Adrenal gland (tissue), 12 donors: Measurements from ENCODE around the gene SYNE1. TPM values are rescaled to one million over a fixed set of nuclear protein-coding genes. Genes with fewer than 3 reads are reported as not detected.

ENCODE experiments used
- DNase-seq, 7 donors: peaks; one replicate each; pipeline ENCODE4 v3.0.0-alpha.2; 2019 to 2020
- H3K27ac ChIP-seq, 5 donors: fragments of 200-600 bp; sonication (generic) in 4 of 5; 1 replicate in 3 of 5; 2 replicates in 2 of 5; pipeline versions ENCODE4 v1.5.1 to v1.8.0; 2016 to 2020; ENCODE audit warnings: mild to moderate bottlenecking in 1 of 5
- H3K27me3 ChIP-seq: fragments of 200-600 bp; 2 replicates; pipeline ENCODE4 v1.8.0; 2021
- H3K36me3 ChIP-seq, 2 donors: fragments of 200-600 bp; replicated peaks in 1 of 2; 1 replicate in 1 of 2; 2 replicates in 1 of 2; pipeline versions ENCODE4 v1.5.1 to v1.8.0; 2018 to 2022
- H3K4me1 ChIP-seq, 2 donors: fragments of 200-600 bp; replicated peaks in 1 of 2; 1 replicate in 1 of 2; 2 replicates in 1 of 2; pipeline versions ENCODE4 v1.5.1 to v1.8.0; 2018 to 2021
- H3K4me3 ChIP-seq, 4 donors: fragments of 200-600 bp; sonication (generic) in 3 of 4; one replicate each; pipeline ENCODE4 v1.5.1; 2016 to 2018
- H3K9me3 ChIP-seq, 3 donors: fragments of 200-600 bp; sonication (generic) in 1 of 3; replicated peaks in 1 of 3; 1 replicate in 2 of 3; 2 replicates in 1 of 3; pipeline versions ENCODE4 v1.5.1 to v1.8.0; 2016 to 2021
- CTCF ChIP-seq, 6 experiments: fragments of 450-650 bp in 4 of 6; fragments of 200-600 bp in 2 of 6; sonication (generic) in 1 of 6; IDR thresholded peaks; 1 replicate in 5 of 6; 2 replicates in 1 of 6; pipeline versions ENCODE4 v1.5.1 to v1.8.0; 2016 to 2021; ENCODE audit warnings: antibody characterized with exemption in 6 of 6, mild to moderate bottlenecking in 2 of 6, moderate library complexity in 1 of 6
- POLR2A ChIP-seq, 2 donors: fragments of 450-650 bp; IDR thresholded peaks; one replicate each; pipeline ENCODE4 v1.6.1; 2017; ENCODE audit warnings: antibody characterized with exemption in 2 of 2, mild to moderate bottlenecking in 2 of 2, moderate library complexity in 1 of 2
- WGBS, 4 donors: extraction: QIAGEN DNeasy Blood & Tissue Kit in 2 of 4; methylation state at CpG; one replicate each; pipeline versions ENCODE4 v1.1.5 to v1.1.7; 2013 to 2017; 5-methylcytosine and 5-hydroxymethylcytosine counted together
- intact Hi-C, 2 donors: fragments of 100-400 bp; cut with DNase I; formaldehyde crosslinking; loops; one replicate each; pipeline versions ENCODE4 v1.14.1 to v1.15.0; 2022 to 2023
- polyA plus RNA-seq, 3 donors: library from polyadenylated mRNA; stranded (reverse); fragments of 200-250 nt in 2 of 3; fragments of 350-450 nt in 1 of 3; fragmentation: Illumina TruSeq in 1 of 3; extraction: RNeasy Lipid Tissue Mini Kit (QIAGEN cat#74804) in 1 of 3; gene quantifications; one replicate each; pipeline ENCODE4 v1.2.3, GENCODE V29; 2013 to 2014
- total RNA-seq, 9 donors: library from RNA; depleted of rRNA in 4 of 9; stranded (reverse); fragments of >200 nt in 4 of 9; fragments of 120-200 nt in 1 of 9; fragmentation: NEBNext Ultra II Directional in 1 of 9; extraction: Animal tissue kit (Norgen Biotek cat#: 25700) in 1 of 9; gene quantifications; one replicate each; pipeline versions ENCODE4 v1.1.0 to v1.2.4, GENCODE V29; 2013 to 2023
- donor health status: healthy with polysubstance abuse.
- donor health status: Bipolar disorder and iron deficiency.
- donor health status: DM: yes; HTN: yes; CAD: no.
- donor health status: DM: no; HTN: no; CAD: no.
- donor health status: DM: no; HTN: no; CAD: no.
- donor health status: DM: yes; HTN: yes; CAD: no.

The SYNE1 gene
- total and polyA plus RNA-seq, 12 donors: 29.0 to 170 (median 93.1) TPM

DNA sequence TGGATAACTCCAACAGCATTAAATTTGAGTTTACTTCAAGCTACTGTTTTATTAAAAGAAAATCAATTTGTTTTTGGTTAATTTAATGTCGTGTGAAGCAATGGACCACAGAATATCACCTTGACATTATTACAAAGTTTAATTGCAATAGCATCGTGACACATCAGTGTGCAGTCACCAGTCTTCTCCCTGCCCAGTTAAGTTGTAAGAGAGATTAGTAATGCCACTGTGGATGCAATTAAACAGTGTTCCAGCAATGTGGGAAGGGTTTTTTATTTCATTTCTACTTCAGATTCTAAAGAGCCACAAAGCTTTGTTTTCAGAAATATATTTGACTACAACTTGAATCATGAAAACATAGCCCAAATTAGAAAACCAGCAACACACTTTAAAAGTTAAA lies 128.7 kb downstream of the SYNE1 start:
- 44 to 66% (median 60%) methylated on average over 2 of the region's 2 CpGs for WGBS, 4 donors
- no peaks in the 10 kb centered on the region for H3K4me1 ChIP-seq
- DNase-seq: no peak

GRCh38 chr6:152503546-152503945 lies 133.6 kb downstream of the SYNE1 start:
- H3K4me1 ChIP-seq: no peaks in the 10 kb centered on the region
- H3K4me3 ChIP-seq: no peak overlapping the region
- H3K36me3 ChIP-seq: no peaks in the 10 kb centered on the region
- intact Hi-C loops: no loop called here
- WGBS, 4 donors: 78 to 85% (median 83%) methylated on average over 3 of the region's 3 CpGs
- DNase-seq: no peak
- no peaks in the 10 kb centered on the region for H3K9me3 ChIP-seq
- no peaks in the 10 kb centered on the region for H3K27me3 ChIP-seq
- TF ChIP-seq CTCF (IDR thresholded peaks at IDR 0.05) (no peak), POLR2A (IDR thresholded peaks at IDR 0.05) (no peak)
- no peak overlapping the region for H3K27ac ChIP-seq

More for the DNA sequence above, 128.7 kb downstream of the SYNE1 start:
- Histone ChIP-seq H3K9me3 (no peaks in the 10 kb centered on the region), H3K27me3 (no peaks in the 10 kb centered on the region), H3K36me3 (no peaks in the 10 kb centered on the region), H3K4me3 (no peak overlapping the region), H3K27ac (no peak overlapping the region)
- no peak for TF ChIP-seq POLR2A (IDR thresholded peaks at IDR 0.05)
- TF ChIP-seq CTCF (IDR thresholded peaks at IDR 0.05): no peak
- intact Hi-C loops: no loop called here

- Histone ChIP-seq H3K9me3 (no peaks in the 10 kb centered on the region), H3K27me3 (no peaks in the 10 kb centered on the region), H3K27ac (no peak overlapping the region), H3K4me3 (no peak overlapping the region), H3K36me3 (no peaks in the 10 kb centered on the region), H3K4me1 (no peaks in the 10 kb centered on the region)
- intact Hi-C loops: no loop called here
- TF ChIP-seq CTCF (IDR thresholded peaks at IDR 0.05): no peak
- no peak for TF ChIP-seq POLR2A (IDR thresholded peaks at IDR 0.05)
- DNase-seq: no peak
- WGBS, 4 donors: 80 to 85% (median 84%) methylated on average over 6 of the region's 6 CpGs
Observed at GRCh38 chr6:152502421-152503188, 134.6 kb downstream of the SYNE1 start.

DNA sequence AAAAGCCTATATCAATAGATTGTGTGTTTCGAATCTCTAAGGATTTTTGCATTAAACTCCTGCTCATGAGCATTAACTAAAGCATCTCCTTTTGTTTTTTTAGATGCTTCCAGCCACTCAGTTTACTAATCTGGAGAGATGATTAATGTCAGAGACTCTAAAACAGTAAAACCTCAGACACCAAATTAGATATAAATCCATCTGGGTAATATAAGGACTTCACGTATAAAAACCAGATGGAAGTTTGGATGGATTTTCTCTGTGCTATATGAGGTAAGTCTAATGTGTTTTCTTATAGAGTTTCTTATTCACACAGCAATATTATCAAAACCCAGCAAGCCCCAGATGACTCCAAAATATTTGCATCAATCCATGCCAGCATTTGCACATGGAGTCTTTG lies 137.2 kb downstream of the SYNE1 start:
- no peak overlapping the region for H3K4me3 ChIP-seq
- H3K9me3 ChIP-seq: no peaks in the 10 kb centered on the region
- H3K4me1 ChIP-seq: no peaks in the 10 kb centered on the region
- no peak overlapping the region for H3K27ac ChIP-seq
- no peaks in the 10 kb centered on the region for H3K27me3 ChIP-seq
- WGBS, 4 donors: 90 to 97% (median 93%) methylated on average over 2 of the region's 2 CpGs
- intact Hi-C loops: no loop called here
- no peak for DNase-seq
- H3K36me3 ChIP-seq: no peaks in the 10 kb centered on the region
- TF ChIP-seq CTCF (IDR thresholded peaks at IDR 0.05) (no peak), POLR2A (IDR thresholded peaks at IDR 0.05) (no peak)
